ENCODE data around the gene SHC2.
"Not testable (repeated sequence)": the region's sequence is repeated elsewhere in the genome, so short reads cannot be mapped to it uniquely, and the experiment has no call there.

- TF ChIP-seq POLR2AphosphoS5, POLR2A (IDR thresholded peaks at IDR 0.05): not testable (repeated sequence)
These were observed 49.6 kb downstream of the SHC2 start for GRCh38 chr19:411121-411722.

Measured in stomach (tissue), 4 donors.